AG04449 (cell line): Measurements from ENCODE around the gene MUSTN1.

Experiments
- CTCF ChIA-PET: fragments of 350-600 bp; formaldehyde crosslinking; extraction: SDS; loops from one replicate; lab custom pipeline; 2021; ENCODE audit warnings: antibody characterized with exemption; lab: Yijun Ruan, JAX
- POLR2A ChIA-PET: fragments of 400-600, 350-600 bp; formaldehyde crosslinking; extraction: SDS; loops from one replicate; lab custom pipeline; 2020; ENCODE audit warnings: antibody characterized with exemption, inconsistent platforms; lab: Yijun Ruan, JAX
- DNase-seq: peaks from one replicate; pipeline ENCODE4 v3.0.0-alpha.2; 2010; ENCODE audit warnings: low read depth, low spot score
- H3K4me3 ChIP-seq: 2 replicates; pipeline ENCODE4 v1.5.1; 2011; ENCODE audit warnings: low read depth, mild to moderate bottlenecking, control low read depth, low read length
- TF ChIP-seq, protein P1 (sequence below): IDR thresholded peaks from one replicate; pipeline ENCODE4 v1.5.1; 2011; ENCODE audit warnings: mild to moderate bottlenecking, moderate library complexity, low read length, control low read depth, inconsistent platforms; ENCODE audit not compliant: insufficient read depth; ENCODE audit errors: missing control alignments

Gene MUSTN1

DNA sequence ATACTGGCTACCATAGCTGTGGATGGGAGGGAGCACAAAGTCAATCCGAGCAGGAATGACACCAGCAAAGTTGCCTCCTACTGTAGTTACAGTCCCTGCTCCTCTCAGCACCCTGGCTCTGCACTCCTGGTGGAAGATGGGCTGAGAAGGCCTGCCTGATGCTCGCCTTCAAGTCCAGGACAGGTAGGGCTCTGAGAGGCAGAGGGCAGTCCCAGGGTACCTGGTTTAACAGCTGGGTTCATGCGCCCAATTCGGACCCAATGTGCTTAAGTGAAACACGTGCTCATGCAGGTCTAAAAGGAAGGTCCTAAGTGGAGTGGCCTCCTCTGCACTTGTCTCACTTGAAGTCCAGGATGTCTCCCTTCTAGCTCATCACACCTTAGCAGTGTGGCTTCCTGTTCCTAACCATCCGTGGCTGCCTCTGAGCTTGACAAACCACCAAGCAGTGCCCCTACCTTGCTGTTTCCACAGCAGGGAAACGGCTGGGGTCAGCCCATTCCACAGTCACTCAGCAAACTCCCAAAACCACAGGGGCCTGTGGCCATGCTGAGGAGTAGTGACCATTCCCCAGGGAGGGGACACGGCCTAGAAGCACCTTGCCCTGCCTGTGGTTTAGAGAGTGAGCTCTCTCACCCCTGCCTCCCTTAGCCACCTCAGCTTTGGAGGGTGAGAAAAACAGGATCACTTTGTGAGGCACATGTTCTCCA, 3.9 kb upstream of the MUSTN1 start:
- TF ChIP-seq, protein P1, sequence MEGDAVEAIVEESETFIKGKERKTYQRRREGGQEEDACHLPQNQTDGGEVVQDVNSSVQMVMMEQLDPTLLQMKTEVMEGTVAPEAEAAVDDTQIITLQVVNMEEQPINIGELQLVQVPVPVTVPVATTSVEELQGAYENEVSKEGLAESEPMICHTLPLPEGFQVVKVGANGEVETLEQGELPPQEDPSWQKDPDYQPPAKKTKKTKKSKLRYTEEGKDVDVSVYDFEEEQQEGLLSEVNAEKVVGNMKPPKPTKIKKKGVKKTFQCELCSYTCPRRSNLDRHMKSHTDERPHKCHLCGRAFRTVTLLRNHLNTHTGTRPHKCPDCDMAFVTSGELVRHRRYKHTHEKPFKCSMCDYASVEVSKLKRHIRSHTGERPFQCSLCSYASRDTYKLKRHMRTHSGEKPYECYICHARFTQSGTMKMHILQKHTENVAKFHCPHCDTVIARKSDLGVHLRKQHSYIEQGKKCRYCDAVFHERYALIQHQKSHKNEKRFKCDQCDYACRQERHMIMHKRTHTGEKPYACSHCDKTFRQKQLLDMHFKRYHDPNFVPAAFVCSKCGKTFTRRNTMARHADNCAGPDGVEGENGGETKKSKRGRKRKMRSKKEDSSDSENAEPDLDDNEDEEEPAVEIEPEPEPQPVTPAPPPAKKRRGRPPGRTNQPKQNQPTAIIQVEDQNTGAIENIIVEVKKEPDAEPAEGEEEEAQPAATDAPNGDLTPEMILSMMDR = no peak
- ChIA-PET POLR2A (no interaction called here), CTCF (interaction anchor here (0.8 kb wide), 2 partner anchors 15 to 18 kb away, joined by 3 read pairs; no protein-coding TSS in a partner anchor)
- no peak overlapping the region for H3K4me3 ChIP-seq
- no peak for DNase-seq

DNA sequence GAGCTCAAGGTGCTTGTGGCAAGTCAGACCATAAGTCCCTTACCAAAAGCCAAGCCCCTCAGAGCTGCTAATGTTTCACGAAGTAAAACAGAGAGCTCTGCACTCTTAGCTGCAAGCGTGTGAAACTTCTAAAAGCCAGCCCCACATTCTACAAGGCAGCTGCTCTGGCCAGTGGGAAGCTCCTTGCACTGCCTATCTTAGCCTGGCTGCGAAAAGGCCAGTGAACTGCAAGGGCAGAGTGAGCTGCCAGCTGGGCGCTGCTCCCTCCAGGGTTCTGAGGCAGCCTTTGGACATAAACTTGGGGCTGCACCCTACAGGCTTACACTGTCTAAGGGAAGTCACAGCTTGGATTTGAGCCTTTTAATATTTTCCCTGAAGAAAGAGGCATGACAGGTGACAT, 2.2 kb upstream of the MUSTN1 start:
- CTCF ChIA-PET = interaction anchor here (0.8 kb wide), 1 partner anchor 16 kb away, joined by 3 read pairs; no protein-coding TSS in a partner anchor
- POLR2A ChIA-PET = interaction anchor here (0.6 kb wide), 1 partner anchor 341 kb away, joined by 3 read pairs; no protein-coding TSS in a partner anchor
- no peak for DNase-seq
- TF ChIP-seq, protein P1 = no peak
- H3K4me3 ChIP-seq = no peak overlapping the region

DNA sequence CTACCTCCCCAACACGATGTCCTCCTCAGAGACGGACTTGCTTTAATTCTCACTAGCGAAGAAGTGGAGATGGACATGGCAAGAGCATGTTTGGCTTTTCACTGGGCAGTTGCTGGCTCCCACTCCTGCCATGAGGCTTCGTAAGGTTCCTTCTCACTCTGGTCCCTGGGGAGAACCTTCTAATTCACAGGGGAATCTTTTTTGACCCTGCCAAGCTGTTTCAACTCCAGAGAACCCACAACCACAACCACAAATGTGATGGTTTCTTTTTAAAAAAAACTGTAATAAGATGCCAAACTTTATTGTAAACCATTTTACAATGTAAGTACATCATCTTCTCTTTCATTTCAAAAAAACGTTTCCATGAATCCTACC, 1.6 kb upstream of the MUSTN1 start:
- ChIA-PET POLR2A (interaction anchor here (0.6 kb wide), 1 partner anchor 342 kb away, joined by 3 read pairs; no protein-coding TSS in a partner anchor), CTCF (interaction anchor here (0.8 kb wide), 1 partner anchor 16 kb away, joined by 3 read pairs; no protein-coding TSS in a partner anchor)
- H3K4me3 ChIP-seq = no peak overlapping the region
- DNase-seq = no peak
- TF ChIP-seq, protein P1 = no peak

DNA sequence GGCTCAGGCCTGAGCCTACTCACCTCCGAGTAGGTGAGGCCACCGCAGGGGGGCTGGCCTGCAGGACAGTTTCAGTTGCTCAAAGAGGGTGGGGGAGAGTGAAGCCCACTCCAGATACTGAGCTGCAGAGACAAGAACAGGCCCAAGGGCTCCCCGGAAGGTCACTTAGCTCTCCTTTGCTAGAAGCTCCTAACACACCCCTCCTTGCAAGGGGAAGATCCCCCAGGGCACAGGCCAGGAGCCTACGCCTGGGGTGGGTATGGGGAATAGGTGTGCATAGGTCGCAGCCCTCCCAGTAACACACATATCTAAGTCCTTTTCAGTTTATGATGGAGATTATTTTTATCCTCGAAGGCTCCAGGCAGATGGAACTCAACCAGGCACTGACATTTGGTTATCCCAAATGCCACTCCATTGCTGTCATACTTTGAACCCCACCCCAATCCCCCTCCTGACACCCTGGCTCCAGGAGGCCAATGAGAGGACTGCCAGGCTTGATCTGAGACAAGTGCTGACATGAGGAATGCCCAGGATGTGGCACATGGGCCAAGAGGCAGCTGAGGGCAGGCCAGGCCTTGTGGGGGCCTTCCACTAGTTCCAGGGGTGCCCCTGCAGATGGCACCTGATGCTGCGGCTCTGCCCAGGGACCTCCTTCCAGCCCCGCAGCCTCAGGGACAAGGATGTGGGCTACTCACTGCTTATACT, 1.1 kb upstream of the MUSTN1 start:
- CTCF ChIA-PET = no interaction called here
- DNase-seq = no peak
- POLR2A ChIA-PET = no interaction called here
- H3K4me3 ChIP-seq = no peak overlapping the region
- TF ChIP-seq, protein P1 = no peak

DNA sequence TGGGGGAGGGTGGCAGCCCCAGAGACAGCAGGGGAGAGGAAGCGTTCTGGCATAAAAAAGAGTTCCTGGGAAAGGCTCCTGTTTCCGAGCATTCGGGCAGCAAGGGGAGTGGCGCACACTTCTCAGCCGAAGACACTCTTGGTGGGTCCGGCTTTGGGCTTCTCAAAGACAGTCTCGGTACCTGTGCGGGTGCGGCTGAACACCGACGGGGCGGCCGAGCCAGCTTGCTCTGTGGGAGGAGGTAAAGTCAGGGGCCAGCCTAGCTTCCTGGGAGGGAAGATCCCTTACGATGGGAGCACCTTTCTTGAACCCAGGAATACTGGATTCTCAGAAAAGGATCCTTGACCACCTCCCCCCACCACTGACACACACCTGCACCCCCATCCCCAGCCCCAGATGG, 1.6 kb downstream of the MUSTN1 start:
- POLR2A ChIA-PET = no interaction called here
- TF ChIP-seq, protein P1 = no peak
- CTCF ChIA-PET = interaction anchor here (1.0 kb wide), 1 partner anchor 12 kb away, joined by 3 read pairs; no protein-coding TSS in a partner anchor
- H3K4me3 ChIP-seq = no peak overlapping the region
- DNase-seq = no peak
